NK-92 (cell line): ENCODE measurements around the gene CFAP92.

ENCODE experiments used
- DNase-seq: peaks from one replicate; lab custom pipeline; 2025; ENCODE audit not compliant: unreplicated experiment; lab: John Stamatoyannopoulos, UW

Gene CFAP92

GRCh38 chr3:128993461-128994172 is at the start of gene CFAP92:
Gene CFAP92 (minus strand): TSS chr3:128994076. CDS start chr3:128993304, 772 bp downstream.
- DNase-seq, result no peak

- no peak for DNase-seq
Observed at GRCh38 chr3:129040579-129041300, 46.9 kb upstream of the CFAP92 start.

- no peak for DNase-seq
Observed at GRCh38 chr3:129040039-129040336, 46.1 kb upstream of the CFAP92 start.

GRCh38 chr3:129039271-129040038 is 45.6 kb upstream of the CFAP92 start:
- no peak for DNase-seq

GRCh38 chr3:129038121-129038855 is 44.4 kb upstream of the CFAP92 start:
- no peak for DNase-seq

- no peak for DNase-seq
Observed at GRCh38 chr3:129037093-129037419, 43.2 kb upstream of the CFAP92 start.

- no peak for DNase-seq
Observed at GRCh38 chr3:129036222-129037092, 42.6 kb upstream of the CFAP92 start.

- DNase-seq, result no peak
Observed at GRCh38 chr3:129035360-129036221, 41.7 kb upstream of the CFAP92 start.

- DNase-seq, result no peak
Observed at GRCh38 chr3:129034642-129035041, 40.8 kb upstream of the CFAP92 start.

GRCh38 chr3:129033633-129034321 is 39.9 kb upstream of the CFAP92 start:
- DNase-seq, result no peak

- no peak for DNase-seq
Observed at GRCh38 chr3:129033151-129033550, 39.3 kb upstream of the CFAP92 start.

- no peak for DNase-seq
Observed at GRCh38 chr3:129032716-129033115, 38.8 kb upstream of the CFAP92 start.

GRCh38 chr3:129031476-129032215 is 37.8 kb upstream of the CFAP92 start:
- DNase-seq, result no peak

GRCh38 chr3:129030611-129031010 is 36.7 kb upstream of the CFAP92 start:
- DNase-seq, result no peak

GRCh38 chr3:129028866-129029265 is 35.0 kb upstream of the CFAP92 start:
- no peak for DNase-seq

GRCh38 chr3:129027544-129027880 is 33.6 kb upstream of the CFAP92 start:
- DNase-seq, result no peak

- peak; percentile 57 for DNase-seq
Observed at GRCh38 chr3:129026728-129027543, 33.1 kb upstream of the CFAP92 start.
